PFSK-1 (cell line): Measurements from ENCODE around the gene STARD13.

Source experiments
- FOXP2 ChIP-seq: optimal IDR thresholded peaks from 2 replicates; pipeline ENCODE3; 2011; ENCODE audit warnings: borderline replicate concordance, control low read depth, inconsistent platforms; ENCODE audit not compliant: insufficient read depth; ENCODE audit errors: extremely low read length, extremely low read depth
- POLR2AphosphoS5 ChIP-seq: IDR thresholded peaks from 2 replicates; pipeline ENCODE4 v1.6.1; 2012; ENCODE audit warnings: low read depth, mild to moderate bottlenecking, control low read depth, low read length, moderate library complexity
- REST ChIP-seq, 2 experiments: IDR thresholded peaks; 2 replicates each; pipeline versions ENCODE4 v1.6.1 to v1.8.0; 2011 to 2012; ENCODE audit warnings: low read depth in 2 of 2, low read length in 2 of 2, control low read depth in 1 of 2, inconsistent platforms in 1 of 2, mild to moderate bottlenecking in 1 of 2, moderate library complexity in 1 of 2; ENCODE audit not compliant: insufficient read depth in 1 of 2
- SIN3A ChIP-seq: IDR thresholded peaks from 2 replicates; pipeline ENCODE4 v1.6.1; 2012; ENCODE audit warnings: mild to moderate bottlenecking, low read length, moderate library complexity, borderline replicate concordance; ENCODE audit not compliant: insufficient read depth
- TAF1 ChIP-seq: IDR thresholded peaks from 2 replicates; pipeline ENCODE4 v1.6.1; 2012; ENCODE audit warnings: low read length, control low read depth, borderline replicate concordance; ENCODE audit not compliant: insufficient read depth

The STARD13 gene

GRCh38 chr13:33264620-33264978 lies 21.0 kb downstream of the STARD13 start:
- TF ChIP-seq FOXP2 (no peak), REST (IDR thresholded peaks at IDR 0.05; ENCODE audit: insufficient read depth in 1 of 2, low read depth in 2 of 2, low read length in 2 of 2) (no peak), SIN3A (no peak), POLR2AphosphoS5 (no peak), TAF1 (no peak)

- TF ChIP-seq TAF1 (no peak), POLR2AphosphoS5 (no peak), FOXP2 (no peak)
Measured at GRCh38 chr13:33263976-33264619, 21.5 kb downstream of the STARD13 start.

- TF ChIP-seq SIN3A (no peak), POLR2AphosphoS5 (no peak), TAF1 (no peak), REST (IDR thresholded peaks at IDR 0.05; ENCODE audit: insufficient read depth in 1 of 2, low read depth in 2 of 2, low read length in 2 of 2) (no peak), FOXP2 (no peak)
Measured at GRCh38 chr13:33263484-33263883, 22.1 kb downstream of the STARD13 start.

- TF ChIP-seq TAF1: no peak
- no peak for TF ChIP-seq FOXP2
- no peak for TF ChIP-seq REST (IDR thresholded peaks at IDR 0.05; ENCODE audit: insufficient read depth in 1 of 2, low read depth in 2 of 2, low read length in 2 of 2)
- no peak for TF ChIP-seq SIN3A
- no peak for TF ChIP-seq POLR2AphosphoS5
Measured at GRCh38 chr13:33262997-33263396, 22.6 kb downstream of the STARD13 start.

- TF ChIP-seq POLR2AphosphoS5 (no peak), FOXP2 (no peak), SIN3A (no peak), REST (IDR thresholded peaks at IDR 0.05; ENCODE audit: insufficient read depth in 1 of 2, low read depth in 2 of 2, low read length in 2 of 2) (no peak), TAF1 (no peak)
Measured at GRCh38 chr13:33262594-33262993, 23.0 kb downstream of the STARD13 start.
